WERI-Rb-1 (cell line): ENCODE data around the gene PRRT4.

Experiments
- DNase-seq: peaks from one replicate; pipeline ENCODE4 v3.0.0-alpha.2; 2020
- H3K27ac ChIP-seq: fragments of 250-450 bp; sonication (Bioruptor Pico); 2 replicates; pipeline ENCODE4 v1.5.1; 2020; ENCODE audit warnings: mild to moderate bottlenecking, moderate library complexity
- H3K27me3 ChIP-seq: fragments of 250-450 bp; sonication (Bioruptor Pico); 2 replicates; pipeline ENCODE4 v1.5.1; 2021; ENCODE audit warnings: mild to moderate bottlenecking, low read depth, moderate library complexity; ENCODE audit not compliant: insufficient read depth, severe bottlenecking
- H3K36me3 ChIP-seq: fragments of 250-450 bp; sonication (Bioruptor Pico); 2 replicates; pipeline ENCODE4 v1.5.1; 2020; ENCODE audit warnings: mild to moderate bottlenecking, moderate library complexity
- H3K4me3 ChIP-seq: 2 replicates; pipeline ENCODE4 v1.5.1; 2011; ENCODE audit warnings: low read depth, mild to moderate bottlenecking, control low read depth, low read length
- H3K9me3 ChIP-seq: fragments of 250-450 bp; sonication (Bioruptor Pico); 2 replicates; pipeline ENCODE4 v1.5.1; 2021; ENCODE audit warnings: mild to moderate bottlenecking, moderate library complexity; ENCODE audit not compliant: severe bottlenecking
- TF ChIP-seq, protein P1 (sequence below): IDR thresholded peaks from 2 replicates; pipeline ENCODE4 v1.5.1; 2011; ENCODE audit warnings: low read depth, mild to moderate bottlenecking, control low read depth, inconsistent platforms, low read length

Gene PRRT4

GRCh38 chr7:128311013-128311412 lies 50.5 kb downstream of the PRRT4 start:
- no peak overlapping the region for H3K27ac ChIP-seq
- no peak for DNase-seq

DNA sequence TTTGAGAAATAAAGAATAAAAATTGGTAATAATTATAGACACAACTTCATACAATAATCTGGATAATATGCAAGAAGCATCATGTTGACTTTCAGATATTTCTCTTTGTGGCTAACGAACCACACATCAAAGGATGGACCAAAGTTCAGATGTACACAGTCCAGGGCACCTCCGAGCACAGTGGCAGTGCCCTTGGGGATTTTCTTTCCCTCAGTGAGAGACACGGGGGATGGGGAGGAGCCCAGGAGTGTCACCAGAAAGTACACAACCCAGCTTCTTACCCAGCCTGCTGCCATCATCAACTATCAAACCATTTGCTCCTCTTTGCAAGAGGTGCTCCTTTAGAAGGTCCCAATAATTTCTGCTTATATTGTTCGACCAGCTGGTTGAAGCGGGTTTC lies 51.0 kb downstream of the PRRT4 start:
- DNase-seq: no peak
- TF ChIP-seq, protein P1, sequence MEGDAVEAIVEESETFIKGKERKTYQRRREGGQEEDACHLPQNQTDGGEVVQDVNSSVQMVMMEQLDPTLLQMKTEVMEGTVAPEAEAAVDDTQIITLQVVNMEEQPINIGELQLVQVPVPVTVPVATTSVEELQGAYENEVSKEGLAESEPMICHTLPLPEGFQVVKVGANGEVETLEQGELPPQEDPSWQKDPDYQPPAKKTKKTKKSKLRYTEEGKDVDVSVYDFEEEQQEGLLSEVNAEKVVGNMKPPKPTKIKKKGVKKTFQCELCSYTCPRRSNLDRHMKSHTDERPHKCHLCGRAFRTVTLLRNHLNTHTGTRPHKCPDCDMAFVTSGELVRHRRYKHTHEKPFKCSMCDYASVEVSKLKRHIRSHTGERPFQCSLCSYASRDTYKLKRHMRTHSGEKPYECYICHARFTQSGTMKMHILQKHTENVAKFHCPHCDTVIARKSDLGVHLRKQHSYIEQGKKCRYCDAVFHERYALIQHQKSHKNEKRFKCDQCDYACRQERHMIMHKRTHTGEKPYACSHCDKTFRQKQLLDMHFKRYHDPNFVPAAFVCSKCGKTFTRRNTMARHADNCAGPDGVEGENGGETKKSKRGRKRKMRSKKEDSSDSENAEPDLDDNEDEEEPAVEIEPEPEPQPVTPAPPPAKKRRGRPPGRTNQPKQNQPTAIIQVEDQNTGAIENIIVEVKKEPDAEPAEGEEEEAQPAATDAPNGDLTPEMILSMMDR: no peak
- H3K36me3 ChIP-seq: peaks cover 87% of the 10 kb centered on the region

More at GRCh38 chr7:128311013-128311412, 50.5 kb downstream of the PRRT4 start:
- Histone ChIP-seq H3K36me3 (peaks cover 92% of the 10 kb centered on the region), H3K4me3 (no peak overlapping the region), H3K9me3 (no peaks in the 10 kb centered on the region), H3K27me3 (no peaks in the 10 kb centered on the region)
- TF ChIP-seq, protein P1: no peak

GRCh38 chr7:128309976-128310375 lies 51.5 kb downstream of the PRRT4 start:
- Histone ChIP-seq H3K27me3 (no peaks in the 10 kb centered on the region), H3K9me3 (no peaks in the 10 kb centered on the region), H3K4me3 (no peak overlapping the region), H3K36me3 (peaks cover 82% of the 10 kb centered on the region), H3K27ac (no peak overlapping the region)
- DNase-seq: no peak
- TF ChIP-seq, protein P1: no peak

More for the DNA sequence above, 51.0 kb downstream of the PRRT4 start:
- Histone ChIP-seq H3K27ac (no peak overlapping the region), H3K4me3 (no peak overlapping the region), H3K9me3 (no peaks in the 10 kb centered on the region), H3K27me3 (no peaks in the 10 kb centered on the region)

DNA sequence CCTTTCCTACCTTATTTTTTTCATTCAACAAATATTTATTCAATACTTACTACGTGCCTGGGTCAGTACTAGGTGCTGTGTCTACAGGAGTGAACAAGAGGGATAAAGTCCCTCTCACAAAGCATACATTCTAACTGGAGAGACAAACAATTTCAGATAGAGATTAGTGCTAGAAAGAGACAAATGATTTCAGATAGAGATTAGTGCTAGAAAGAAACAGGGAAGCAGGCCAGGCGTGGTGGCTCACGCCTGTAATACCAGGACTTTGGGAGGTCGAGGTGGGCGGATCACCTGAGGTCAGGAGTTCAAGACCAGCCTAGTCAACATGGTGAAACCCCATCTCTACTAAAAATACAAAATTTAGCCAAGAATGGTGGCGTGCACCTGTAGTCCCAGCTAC lies 52.4 kb downstream of the PRRT4 start:
- no peak overlapping the region for H3K27ac ChIP-seq
- TF ChIP-seq, protein P1: no peak
- no peak for DNase-seq
- H3K4me3 ChIP-seq: no peak overlapping the region
- H3K9me3 ChIP-seq: no peaks in the 10 kb centered on the region
- no peaks in the 10 kb centered on the region for H3K27me3 ChIP-seq
- H3K36me3 ChIP-seq: peaks cover 80% of the 10 kb centered on the region

DNA sequence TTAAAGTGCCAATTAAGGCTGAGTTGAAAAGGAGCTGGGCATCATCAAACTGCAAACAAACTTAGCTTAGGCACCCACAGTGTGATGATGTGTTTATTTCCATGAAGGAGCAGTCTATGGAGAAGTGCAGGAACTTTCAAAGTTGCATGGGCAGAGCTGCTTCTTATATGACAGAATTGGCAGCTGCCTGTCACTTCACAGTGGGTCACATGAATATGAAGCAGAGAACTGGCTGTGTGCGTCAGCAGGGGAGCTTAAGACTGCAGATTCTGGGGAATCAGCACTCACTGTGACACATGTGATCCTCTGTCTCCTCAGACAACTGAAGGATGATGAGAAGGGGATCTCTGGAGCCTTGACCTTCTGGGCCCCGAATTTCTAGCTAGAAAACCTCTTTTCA lies 54.4 kb downstream of the PRRT4 start:
- Histone ChIP-seq H3K36me3 (peaks cover 59% of the 10 kb centered on the region), H3K27ac (no peak overlapping the region), H3K9me3 (no peaks in the 10 kb centered on the region), H3K27me3 (no peaks in the 10 kb centered on the region), H3K4me3 (no peak overlapping the region)
- TF ChIP-seq, protein P1: no peak
- DNase-seq: no peak

GRCh38 chr7:128304212-128304611 lies 57.3 kb downstream of the PRRT4 start:
- H3K27me3 ChIP-seq: no peaks in the 10 kb centered on the region
- no peak overlapping the region for H3K27ac ChIP-seq
- no peak for DNase-seq
- peaks cover 34% of the 10 kb centered on the region for H3K36me3 ChIP-seq
- TF ChIP-seq, protein P1: no peak
- no peaks in the 10 kb centered on the region for H3K9me3 ChIP-seq
- H3K4me3 ChIP-seq: no peak overlapping the region
